ENCODE data around the gene FPR1. TPM values are rescaled to one million over a fixed set of nuclear protein-coding genes. Genes with fewer than 3 reads are reported as not detected.

The FPR1 gene
- total RNA-seq, 1 donor from 2014 or later, result 4.5 TPM

GRCh38 chr19:51754109-51754508, 2.4 kb upstream of the FPR1 start:
- Histone ChIP-seq H3K27ac (replicated peaks) (peak overlapping the region; percentile 19), H3K4me3 (no peak overlapping the region), H3K4me1 (no peaks in the 10 kb centered on the region), H3K36me3 (no peaks in the 10 kb centered on the region), H3K9me3 (replicated peaks) (no peaks in the 10 kb centered on the region), H3K27me3 (ENCODE audit: low read depth) (peaks cover 7% of the 10 kb centered on the region)
- intact Hi-C loops (cut with micrococcal nuclease), result no loop called here
- DNase-seq, result no peak
- TF ChIP-seq CTCF (IDR thresholded peaks at IDR 0.05; ENCODE audit: borderline replicate concordance), result no peak

DNA sequence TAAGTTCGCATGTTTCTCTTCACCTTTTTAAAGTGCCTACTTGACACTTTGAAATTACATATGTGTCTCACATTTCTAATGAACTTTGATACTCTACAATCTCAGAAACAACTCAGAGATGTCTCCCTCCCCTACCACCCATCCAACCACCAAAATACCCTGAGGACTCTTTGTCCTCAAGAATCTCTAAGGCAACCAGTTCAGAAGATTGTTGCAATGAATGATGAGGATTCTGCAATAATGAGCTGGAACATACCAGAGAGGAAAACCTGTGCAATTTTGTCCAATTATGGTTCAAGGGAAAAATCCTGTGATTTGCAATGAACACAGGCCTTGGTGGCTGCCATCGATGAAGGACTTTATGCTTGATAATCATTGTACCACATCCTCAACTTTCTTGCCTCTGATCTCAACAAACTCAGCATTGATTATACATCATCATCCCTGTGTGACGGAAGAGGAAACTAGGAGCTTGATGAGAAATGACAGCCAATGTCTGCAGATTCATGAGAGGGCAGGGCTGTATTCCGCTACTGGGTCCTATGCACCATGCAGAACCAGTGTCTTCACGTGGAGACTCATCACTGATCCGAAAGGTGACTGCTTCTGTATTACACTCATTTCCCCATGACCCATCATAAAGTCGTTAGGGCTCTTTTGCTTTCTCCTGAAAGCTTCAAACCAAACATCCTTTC, 1.1 kb downstream of the FPR1 start:
- Histone ChIP-seq H3K9me3 (replicated peaks) (no peaks in the 10 kb centered on the region), H3K4me3 (peak overlapping the region; percentile 15), H3K27me3 (ENCODE audit: low read depth) (peaks cover 37% of the 10 kb centered on the region), H3K27ac (replicated peaks) (no peak overlapping the region), H3K36me3 (no peaks in the 10 kb centered on the region), H3K4me1 (no peaks in the 10 kb centered on the region)
- TF ChIP-seq CTCF (IDR thresholded peaks at IDR 0.05; ENCODE audit: borderline replicate concordance), result no peak
- DNase-seq, result no peak
- intact Hi-C loops (cut with micrococcal nuclease), result no loop called here

DNA sequence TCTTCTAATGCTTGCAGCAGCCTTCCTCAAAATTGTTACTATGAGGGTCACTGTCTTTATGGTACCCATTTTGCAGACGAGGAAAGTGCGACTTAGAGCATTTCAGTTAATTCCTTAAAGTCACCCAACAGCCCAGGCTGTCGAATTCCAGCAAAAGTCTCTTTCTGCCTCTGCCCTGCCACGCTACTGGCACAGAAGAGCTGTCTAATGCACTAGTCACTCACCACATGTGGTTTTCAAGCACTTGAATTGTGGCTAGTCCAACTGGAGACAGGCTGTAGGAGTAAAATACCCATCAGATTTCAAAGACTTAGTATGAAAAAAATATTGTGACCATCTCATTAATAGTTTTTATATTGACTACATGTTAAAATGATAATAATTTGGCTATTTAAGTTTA, 1.7 kb downstream of the FPR1 start:
- Histone ChIP-seq H3K27me3 (ENCODE audit: low read depth) (peaks cover 35% of the 10 kb centered on the region), H3K36me3 (no peaks in the 10 kb centered on the region), H3K4me1 (no peaks in the 10 kb centered on the region), H3K9me3 (replicated peaks) (no peaks in the 10 kb centered on the region), H3K27ac (replicated peaks) (no peak overlapping the region), H3K4me3 (no peak overlapping the region)
- TF ChIP-seq CTCF (IDR thresholded peaks at IDR 0.05; ENCODE audit: borderline replicate concordance), result no peak
- intact Hi-C loops (cut with micrococcal nuclease), result no loop called here
- no peak for DNase-seq

DNA sequence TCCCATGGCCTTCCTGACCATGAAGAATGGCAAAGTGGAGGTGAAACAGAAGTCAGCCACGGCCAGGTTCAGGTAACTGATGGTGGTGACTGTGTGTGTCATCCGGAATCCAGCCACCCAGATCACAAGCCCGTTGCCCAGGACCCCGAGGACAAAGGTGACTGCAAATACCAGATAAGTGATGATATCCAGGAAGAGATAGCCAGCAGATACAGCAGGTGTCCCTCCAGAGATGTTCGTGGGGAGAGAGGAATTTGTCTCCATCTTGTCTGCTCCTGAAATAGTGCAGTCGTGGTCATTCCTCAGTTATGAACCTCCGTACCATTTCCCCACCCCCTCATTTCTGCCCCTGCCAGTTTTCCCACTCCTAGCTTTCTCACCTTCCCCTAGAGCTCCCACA, 4.9 kb downstream of the FPR1 start:
- no peak for TF ChIP-seq CTCF (IDR thresholded peaks at IDR 0.05; ENCODE audit: borderline replicate concordance)
- intact Hi-C loops (cut with micrococcal nuclease), result no loop called here

DNA sequence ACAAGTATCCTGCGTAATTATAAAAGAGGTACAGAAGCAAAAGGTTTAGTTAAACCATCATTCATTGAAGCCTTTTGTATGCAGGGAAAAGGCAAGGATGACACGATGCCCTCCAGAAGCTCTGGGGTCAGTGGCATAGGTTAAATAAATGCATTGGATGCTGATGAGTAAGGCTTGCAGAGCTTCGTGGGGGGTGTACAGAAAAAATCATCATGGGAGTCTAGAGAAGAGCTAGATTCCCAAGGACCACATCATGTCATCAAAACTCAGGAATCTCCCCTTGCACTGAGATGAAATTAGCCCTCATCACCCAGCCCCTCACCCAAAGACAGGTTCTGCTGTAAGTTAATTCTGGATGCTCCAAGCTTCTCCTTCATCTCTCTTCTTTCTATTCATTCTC, 8.3 kb downstream of the FPR1 start:
- peaks cover 62% of the 10 kb centered on the region for H3K27me3 ChIP-seq (ENCODE audit: low read depth)
- no peak for TF ChIP-seq CTCF (IDR thresholded peaks at IDR 0.05; ENCODE audit: borderline replicate concordance)
- no peaks in the 10 kb centered on the region for H3K9me3 ChIP-seq (replicated peaks)
- no peak overlapping the region for H3K27ac ChIP-seq (replicated peaks)
- intact Hi-C loops (cut with micrococcal nuclease), result no loop called here
- DNase-seq, result no peak
- H3K4me1 ChIP-seq, result no peaks in the 10 kb centered on the region
- no peaks in the 10 kb centered on the region for H3K36me3 ChIP-seq
- H3K4me3 ChIP-seq, result no peak overlapping the region

More for the DNA sequence above, 4.9 kb downstream of the FPR1 start:
- Histone ChIP-seq H3K36me3 (no peaks in the 10 kb centered on the region), H3K27ac (replicated peaks) (no peak overlapping the region), H3K27me3 (ENCODE audit: low read depth) (peaks cover 45% of the 10 kb centered on the region), H3K9me3 (replicated peaks) (no peaks in the 10 kb centered on the region), H3K4me1 (no peaks in the 10 kb centered on the region), H3K4me3 (no peak overlapping the region)
- DNase-seq, result no peak
